ENCODE measurements around the gene INSYN2B.

- TF ChIP-seq CTCF (IDR thresholded peaks at IDR 0.05; ENCODE audit: low read depth, low read length) (no peak), POLR2A (IDR thresholded peaks at IDR 0.05; ENCODE audit: extremely low read depth, insufficient read length) (no peak), MAX (IDR thresholded peaks at IDR 0.05; ENCODE audit: low read depth, low read length) (no peak)
These were observed 8.7 kb upstream of the INSYN2B start for GRCh38 chr5:169988947-169989346.
